ENCODE results near the gene KCNIP4. TPM values are rescaled to one million over a fixed set of nuclear protein-coding genes. Genes with fewer than 3 reads are reported as not detected.

KCNIP4 gene
- total and polyA plus RNA-seq, 11 donors, result 0.19 TPM; not detected in 10

GRCh38 chr4:21979196-21979595 lies 30.6 kb upstream of the KCNIP4 start:
- Histone ChIP-seq H3K4me1 (no peaks in the 10 kb centered on the region), H3K4me3 (no peak overlapping the region), H3K36me3 (no peaks in the 10 kb centered on the region), H3K27me3 (no peaks in the 10 kb centered on the region), H3K9me3 (peaks cover 0 to 8% (median 0%) of the 10 kb centered on the region in 12 donors), H3K27ac (no peak overlapping the region)
- DNase-seq (no peak), ATAC-seq (no peak)
- 87 to 92% (median 90%) methylated on average over 1 of the region's 1 CpG for WGBS, 4 donors
- intact Hi-C loops (cut with DNase I), result no loop called here
- TF ChIP-seq POLR2A (IDR thresholded peaks at IDR 0.05), result no peak
- no peak for TF ChIP-seq CTCF (IDR thresholded peaks at IDR 0.05)

GRCh38 chr4:21976166-21976565 lies 27.6 kb upstream of the KCNIP4 start:
- no peak for DNase-seq
- Histone ChIP-seq H3K27me3 (no peaks in the 10 kb centered on the region), H3K4me3 (no peak overlapping the region), H3K9me3 (peaks cover 0 to 8% (median 0%) of the 10 kb centered on the region in 12 donors), H3K27ac (no peak overlapping the region), H3K4me1 (no peaks in the 10 kb centered on the region), H3K36me3 (no peaks in the 10 kb centered on the region)
- 55 to 70% (median 62%) methylated on average over 1 of the region's 1 CpG for WGBS, 4 donors
- TF ChIP-seq POLR2A (IDR thresholded peaks at IDR 0.05), result no peak
- TF ChIP-seq CTCF (IDR thresholded peaks at IDR 0.05), result no peak
- no peak for ATAC-seq
- intact Hi-C loops (cut with DNase I), result no loop called here

GRCh38 chr4:21973850-21974249 lies 25.3 kb upstream of the KCNIP4 start:
- no peak overlapping the region for H3K27ac ChIP-seq
- peaks cover 0 to 8% (median 0%) of the 10 kb centered on the region in 12 donors for H3K9me3 ChIP-seq
- H3K4me3 ChIP-seq, result no peak overlapping the region
- no peaks in the 10 kb centered on the region for H3K4me1 ChIP-seq
- intact Hi-C loops (cut with DNase I), result no loop called here
- WGBS, 4 donors, result 61 to 66% (median 63%) methylated on average over 3 of the region's 3 CpGs
- no peak for TF ChIP-seq CTCF (IDR thresholded peaks at IDR 0.05)
- no peak for TF ChIP-seq POLR2A (IDR thresholded peaks at IDR 0.05)
- no peaks in the 10 kb centered on the region for H3K36me3 ChIP-seq
- H3K27me3 ChIP-seq, result no peaks in the 10 kb centered on the region
- no peak for DNase-seq
- ATAC-seq, result no peak

- Histone ChIP-seq H3K4me3 (no peak overlapping the region), H3K27me3 (no peaks in the 10 kb centered on the region), H3K9me3 (no peaks in the 10 kb centered on the region), H3K36me3 (no peaks in the 10 kb centered on the region), H3K27ac (no peak overlapping the region), H3K4me1 (no peaks in the 10 kb centered on the region)
- intact Hi-C loops (cut with DNase I), result no loop called here
- ATAC-seq, result no peak
- WGBS, 4 donors, result 55 to 64% (median 61%) methylated on average over 3 of the region's 3 CpGs
- no peak for DNase-seq
- TF ChIP-seq POLR2A (IDR thresholded peaks at IDR 0.05) (no peak), CTCF (IDR thresholded peaks at IDR 0.05) (no peak)
Measured at GRCh38 chr4:21964762-21965319, 16.3 kb upstream of the KCNIP4 start.

Data from heart left ventricle (tissue), 16 donors.